Common myeloid progenitor, CD34-positive (primary cell): ENCODE data around the gene CYP2D6.
"Not testable (repeated sequence)": the region's sequence is repeated elsewhere in the genome, so short reads cannot be mapped to it uniquely, and the experiment has no call there.

ENCODE experiments used
- CTCF ChIA-PET: fragments of 350-600 bp; sonication (Branson Sonifier 250); formaldehyde crosslinking; loops from one replicate; lab custom pipeline; 2021; ENCODE audit warnings: antibody characterized with exemption; lab: Charles Lee
- POLR2A ChIA-PET: fragments of 350-600 bp; sonication (Branson Sonifier 250); formaldehyde crosslinking; loops from one replicate; lab custom pipeline; 2021; ENCODE audit warnings: antibody characterized with exemption; lab: Charles Lee
- DNase-seq, 3 donors: peaks; one replicate each; pipeline versions ENCODE4 v3.0.0 to v3.0.0-alpha.2; 2013
- H3K27ac ChIP-seq, 2 experiments: 1 replicate in 1 of 2; 2 replicates in 1 of 2; pipeline ENCODE4 v1.7.0; 2013; ENCODE audit warnings: inconsistent platforms in 2 of 2, low read length in 2 of 2, mild to moderate bottlenecking in 2 of 2, low read depth in 1 of 2, moderate library complexity in 1 of 2; ENCODE audit not compliant: severe bottlenecking in 2 of 2, insufficient read depth in 1 of 2, poor library complexity in 1 of 2
- H3K27me3 ChIP-seq, 5 experiments: replicated peaks in 2 of 5; 1 replicate in 3 of 5; 2 replicates in 2 of 5; pipeline versions ENCODE4 v1.6.1 to v1.7.0; 2013; ENCODE audit warnings: low read length in 4 of 5, mild to moderate bottlenecking in 2 of 5, moderate library complexity in 2 of 5, inconsistent platforms in 1 of 5; ENCODE audit not compliant: insufficient read depth in 5 of 5, control insufficient read depth in 4 of 5
- H3K36me3 ChIP-seq, 4 experiments: 1 replicate in 2 of 4; 2 replicates in 2 of 4; pipeline versions ENCODE4 v1.6.1 to v1.7.0; 2013; ENCODE audit warnings: low read length in 3 of 4, control low read depth in 1 of 4, mild to moderate bottlenecking in 1 of 4; ENCODE audit not compliant: control insufficient read depth in 4 of 4, insufficient read depth in 4 of 4
- H3K4me1 ChIP-seq, 4 experiments: 1 replicate in 3 of 4; 2 replicates in 1 of 4; pipeline versions ENCODE4 v1.6.1 to v1.7.1; 2013; ENCODE audit warnings: low read length in 3 of 4, mild to moderate bottlenecking in 3 of 4, control low read depth in 1 of 4, inconsistent platforms in 1 of 4, moderate library complexity in 1 of 4; ENCODE audit not compliant: control insufficient read depth in 4 of 4, insufficient read depth in 4 of 4; ENCODE audit errors: control extremely low read depth in 1 of 4
- H3K4me3 ChIP-seq, 7 experiments: 1 replicate in 4 of 7; 2 replicates in 3 of 7; pipeline versions ENCODE4 v1.5.1 to v1.7.0; 2013; ENCODE audit warnings: mild to moderate bottlenecking in 7 of 7, low read length in 6 of 7, moderate library complexity in 6 of 7, inconsistent platforms in 2 of 7, low read depth in 2 of 7, control low read depth in 1 of 7; ENCODE audit not compliant: insufficient read depth in 4 of 7, control insufficient read depth in 1 of 7; ENCODE audit errors: extremely low read depth in 1 of 7
- H3K9me3 ChIP-seq, 5 experiments: 1 replicate in 4 of 5; 2 replicates in 1 of 5; pipeline versions ENCODE4 v1.6.1 to v1.7.1; 2013; ENCODE audit warnings: low read length in 4 of 5, mild to moderate bottlenecking in 2 of 5, inconsistent platforms in 1 of 5, low read depth in 1 of 5, moderate library complexity in 1 of 5; ENCODE audit not compliant: control insufficient read depth in 4 of 5, insufficient read depth in 2 of 5; ENCODE audit errors: control extremely low read depth in 1 of 5
- WGBS: methylation state at CpG from one replicate; pipeline ENCODE4 v1.1.5; 2013; ENCODE audit not compliant: insufficient coverage; 5-methylcytosine and 5-hydroxymethylcytosine counted together

CYP2D6 gene

DNA sequence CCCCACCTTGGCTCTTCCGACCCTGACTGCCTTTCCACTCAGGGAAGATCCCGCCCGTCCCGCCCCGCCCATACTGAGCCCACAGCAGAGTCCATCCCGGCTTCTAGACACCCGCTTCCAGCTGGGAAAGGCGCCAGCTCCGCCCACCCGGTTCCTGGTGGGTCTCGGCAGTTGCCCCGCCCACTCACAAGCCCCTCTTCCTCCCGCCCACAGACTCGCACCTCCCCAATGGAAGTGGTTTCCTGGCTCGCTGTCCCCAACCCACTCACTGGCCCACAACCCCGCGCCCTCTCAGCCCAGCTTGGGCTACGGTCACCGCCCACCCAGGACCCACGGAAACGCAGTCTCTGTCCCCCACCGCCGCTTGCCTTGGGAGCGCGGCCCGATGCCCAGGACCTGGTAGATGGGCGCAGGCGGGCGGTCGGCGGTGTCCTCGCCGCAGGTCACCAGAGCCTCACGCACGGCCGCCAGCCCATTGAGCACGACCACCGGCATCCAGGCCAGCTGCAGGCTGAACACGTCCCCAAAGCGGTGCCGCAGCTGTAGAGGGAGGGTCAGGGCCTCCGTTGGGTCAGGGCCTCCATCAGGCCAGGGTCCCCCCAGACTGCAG is 22.2 kb upstream of the CYP2D6 start:
- H3K36me3 ChIP-seq: peaks cover 4 to 15% (median 10%) of the 10 kb centered on the region in 4 experiments
- WGBS: 87% methylated on average over 36 of the region's 42 CpGs

DNA sequence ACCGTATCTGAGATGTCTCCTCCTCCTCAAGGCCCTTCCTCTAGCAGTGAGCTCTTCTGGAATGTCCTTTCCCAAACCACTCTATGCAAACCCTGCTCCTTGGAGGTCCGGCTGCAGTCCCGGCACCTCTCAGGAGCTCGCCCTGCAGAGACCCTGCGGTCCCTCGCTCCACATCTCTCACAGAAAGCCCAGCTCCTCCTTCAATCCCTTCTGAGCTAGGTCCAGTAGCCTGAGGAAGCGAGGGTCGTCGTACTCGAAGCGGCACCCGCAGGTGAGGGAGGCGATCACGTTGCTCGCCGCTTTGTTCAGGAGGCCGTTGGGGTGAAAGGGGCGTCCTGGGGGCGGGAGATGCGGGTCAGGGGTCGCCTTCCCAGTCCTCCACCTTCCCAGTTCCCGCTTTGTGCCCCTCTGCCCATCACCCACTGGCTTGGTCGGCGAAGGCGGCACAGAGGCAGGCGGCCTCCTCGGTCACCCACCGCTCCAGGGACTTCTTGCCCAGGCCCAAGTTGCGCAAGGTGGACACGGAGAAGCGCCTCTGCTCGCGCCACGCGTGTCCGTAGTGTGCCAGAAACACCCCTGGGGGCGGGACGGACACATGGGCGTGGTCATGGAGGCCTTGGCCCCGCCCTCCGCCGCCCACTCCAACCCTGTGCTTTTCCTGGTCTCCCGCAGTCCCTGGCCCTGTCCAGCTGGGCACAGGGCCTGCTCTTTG is 21.5 kb upstream of the CYP2D6 start:
- 85% methylated on average over 41 of the region's 43 CpGs for WGBS
- CTCF ChIA-PET: interaction anchor here (1.0 kb wide), 1 partner anchor 18 kb away, joined by 4 read pairs; no protein-coding TSS in a partner anchor
- POLR2A ChIA-PET: interaction anchor here (0.5 kb wide), 1 partner anchor 965 kb away, joined by 6 read pairs; no protein-coding TSS in a partner anchor

More for the DNA sequence above, 22.2 kb upstream of the CYP2D6 start:
- no peaks in the 10 kb centered on the region for H3K27me3 ChIP-seq
- DNase-seq: no peak
- no peaks in the 10 kb centered on the region for H3K9me3 ChIP-seq
- POLR2A ChIA-PET: interaction anchor here (0.5 kb wide), 1 partner anchor 964 kb away, joined by 6 read pairs; no protein-coding TSS in a partner anchor
- H3K4me3 ChIP-seq: no peak overlapping the region
- H3K27ac ChIP-seq: no peak overlapping the region
- no peaks in the 10 kb centered on the region for H3K4me1 ChIP-seq
- CTCF ChIA-PET: no interaction called here

DNA sequence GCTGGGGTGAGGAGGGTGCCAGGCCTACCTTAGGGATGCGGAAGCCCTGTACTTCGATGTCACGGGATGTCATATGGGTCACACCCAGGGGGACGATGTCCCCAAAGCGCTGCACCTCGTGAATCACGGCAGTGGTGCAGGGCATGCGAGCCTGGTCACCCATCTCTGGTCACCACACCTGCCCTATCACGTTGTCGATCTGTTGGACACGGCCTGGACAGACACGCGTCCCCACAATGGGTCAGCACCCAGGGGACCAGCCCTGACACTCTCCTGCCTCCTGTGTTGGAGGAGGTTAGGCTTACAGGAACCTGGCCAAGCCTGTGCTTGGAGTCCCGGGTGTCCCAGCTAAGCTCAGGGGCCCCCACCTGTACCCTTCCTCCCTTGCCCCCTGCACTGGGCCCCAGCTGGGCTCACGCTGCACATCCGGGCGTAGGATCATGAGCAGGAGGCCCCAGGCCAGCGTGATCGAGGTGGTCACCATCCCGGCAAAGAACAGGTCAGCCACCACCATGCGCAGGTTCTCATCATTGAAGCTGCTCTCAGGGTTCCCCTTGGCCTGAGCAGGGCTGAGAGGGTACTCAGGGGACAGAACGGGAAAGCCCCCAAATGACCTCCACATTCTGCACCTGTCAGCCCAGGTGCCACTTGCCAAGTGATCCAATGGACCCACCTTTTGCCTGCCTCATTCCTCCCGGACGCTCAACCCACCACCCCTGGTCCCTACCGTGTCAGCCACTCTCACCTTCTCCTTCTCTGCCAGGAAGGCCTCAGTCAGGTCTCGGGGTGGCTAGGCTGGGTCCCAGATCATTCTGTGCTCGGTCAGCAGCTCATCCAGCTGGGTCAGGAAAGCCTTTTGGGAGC is 20.3 kb upstream of the CYP2D6 start:
- Histone ChIP-seq H3K27me3 (no peaks in the 10 kb centered on the region), H3K9me3 (no peaks in the 10 kb centered on the region), H3K27ac (no peak overlapping the region), H3K4me3 (no peak overlapping the region), H3K4me1 (no peaks in the 10 kb centered on the region), H3K36me3 (peaks cover 2 to 12% (median 7%) of the 10 kb centered on the region in 4 experiments)
- CTCF ChIA-PET: interaction anchor here (1.0 kb wide), 1 partner anchor 17 kb away, joined by 4 read pairs; no protein-coding TSS in a partner anchor
- 97% methylated on average over 21 of the region's 27 CpGs for WGBS
- POLR2A ChIA-PET: no interaction called here
- no peak for DNase-seq

More for the DNA sequence above, 21.5 kb upstream of the CYP2D6 start:
- Histone ChIP-seq H3K36me3 (peaks cover 4 to 15% (median 11%) of the 10 kb centered on the region in 4 experiments), H3K4me3 (no peak overlapping the region), H3K9me3 (no peaks in the 10 kb centered on the region), H3K27ac (no peak overlapping the region), H3K27me3 (no peaks in the 10 kb centered on the region), H3K4me1 (no peaks in the 10 kb centered on the region)
- no peak for DNase-seq

DNA sequence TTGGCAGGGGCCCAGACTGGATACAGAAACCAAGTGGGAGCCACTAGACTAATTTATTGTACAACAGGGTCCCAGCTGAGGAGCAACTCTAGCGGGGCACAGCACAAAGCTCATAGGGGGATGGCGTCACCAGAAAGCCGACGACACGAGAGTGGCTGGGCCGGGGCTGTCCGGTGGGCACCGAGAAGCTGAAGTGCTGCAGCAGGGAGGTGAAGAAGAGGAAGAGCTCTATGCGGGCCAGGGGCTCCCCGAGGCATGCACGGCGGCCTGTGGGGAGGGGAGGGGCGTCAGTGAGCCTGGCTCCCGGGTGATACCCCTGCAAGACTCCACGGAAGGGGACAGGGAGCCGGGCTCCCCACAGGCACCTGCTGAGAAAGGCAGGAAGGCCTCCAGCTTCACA is 19.2 kb upstream of the CYP2D6 start:
- H3K4me3 ChIP-seq, H3K4me1 ChIP-seq, H3K9me3 ChIP-seq, H3K27me3 ChIP-seq, H3K36me3 ChIP-seq, H3K27ac ChIP-seq, POLR2A ChIA-PET, DNase-seq, CTCF ChIA-PET: not testable (repeated sequence)
- WGBS: 96% methylated on average over 7 of the region's 16 CpGs

DNA sequence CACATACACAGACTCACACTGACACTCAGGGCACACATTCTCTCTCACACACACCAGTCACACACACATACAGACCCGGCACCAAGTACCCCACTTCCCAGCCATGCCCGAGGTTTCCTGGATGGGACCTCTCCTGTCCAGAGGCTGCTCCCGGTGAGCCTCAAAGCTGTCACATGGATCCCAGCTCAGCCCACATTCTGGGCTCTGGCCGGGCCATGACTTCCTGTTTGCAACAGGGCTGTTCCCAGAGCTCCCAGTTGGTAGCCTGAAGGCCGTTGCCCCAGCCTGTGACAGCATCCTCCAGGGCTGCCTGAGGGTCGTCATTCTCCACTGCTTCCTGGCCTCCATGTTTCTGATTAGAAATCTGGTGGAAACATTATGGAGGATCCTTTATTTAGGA is 14.6 kb upstream of the CYP2D6 start:
- H3K27ac ChIP-seq: no peak overlapping the region
- no peaks in the 10 kb centered on the region for H3K27me3 ChIP-seq
- ChIA-PET CTCF (no interaction called here), POLR2A (no interaction called here)
- H3K9me3 ChIP-seq: no peaks in the 10 kb centered on the region
- H3K36me3 ChIP-seq: peaks cover 0 to 2% (median 0%) of the 10 kb centered on the region in 4 experiments
- no peak for DNase-seq
- H3K4me1 ChIP-seq: no peaks in the 10 kb centered on the region
- H3K4me3 ChIP-seq: no peak overlapping the region
- 65% methylated on average over 4 of the region's 6 CpGs for WGBS

DNA sequence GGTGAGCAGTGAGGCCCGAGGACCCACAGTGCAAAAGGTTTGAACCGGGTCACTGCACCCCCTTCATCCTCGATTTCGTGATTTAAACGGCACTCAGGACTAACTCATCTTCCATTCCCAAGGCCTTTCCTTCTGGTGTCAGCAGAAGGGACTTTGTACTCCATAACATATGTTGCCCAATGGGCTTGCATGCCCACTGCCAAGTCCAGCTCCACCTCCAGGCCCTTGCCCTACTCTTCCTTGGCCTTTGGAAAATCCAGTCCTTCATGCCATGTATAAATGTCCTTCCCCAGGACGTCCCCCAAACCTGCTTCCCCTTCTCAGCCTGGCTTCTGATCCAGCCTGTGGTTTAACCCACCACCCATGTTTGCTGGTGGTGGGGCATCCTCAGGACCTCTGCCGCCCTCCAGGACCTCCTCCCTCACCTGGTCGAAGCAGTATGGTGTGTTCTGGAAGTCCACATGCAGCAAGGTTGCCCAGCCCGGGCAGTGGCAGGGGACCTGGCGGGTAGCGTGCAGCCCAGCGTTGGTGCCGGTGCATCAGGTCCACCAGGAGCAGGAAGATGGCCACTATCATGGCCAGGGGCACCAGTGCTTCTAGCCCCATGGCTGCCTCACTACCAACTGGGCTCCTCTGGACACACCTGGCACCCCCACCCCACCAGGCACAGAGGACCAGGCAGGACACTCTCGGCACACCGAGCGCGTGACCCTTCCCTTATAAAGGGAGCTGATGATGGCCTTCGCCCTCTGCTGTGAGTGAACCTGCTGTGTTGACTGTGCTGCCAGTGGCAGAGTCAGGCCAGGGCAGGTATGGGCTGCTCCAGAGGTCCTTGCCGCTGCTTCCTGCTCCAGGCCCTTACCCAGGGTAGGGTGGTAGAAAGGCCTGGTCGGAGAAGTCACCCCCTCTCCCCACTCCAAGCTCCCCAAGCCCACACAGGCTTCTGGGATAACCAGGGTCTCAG is 13.5 kb upstream of the CYP2D6 start:
- H3K9me3 ChIP-seq, CTCF ChIA-PET, H3K36me3 ChIP-seq, H3K27me3 ChIP-seq, POLR2A ChIA-PET, H3K4me3 ChIP-seq, DNase-seq, H3K4me1 ChIP-seq, H3K27ac ChIP-seq: not testable (repeated sequence)
- WGBS: 98% methylated on average over 8 of the region's 20 CpGs
